ENCODE results near the gene GBF1.

DNA sequence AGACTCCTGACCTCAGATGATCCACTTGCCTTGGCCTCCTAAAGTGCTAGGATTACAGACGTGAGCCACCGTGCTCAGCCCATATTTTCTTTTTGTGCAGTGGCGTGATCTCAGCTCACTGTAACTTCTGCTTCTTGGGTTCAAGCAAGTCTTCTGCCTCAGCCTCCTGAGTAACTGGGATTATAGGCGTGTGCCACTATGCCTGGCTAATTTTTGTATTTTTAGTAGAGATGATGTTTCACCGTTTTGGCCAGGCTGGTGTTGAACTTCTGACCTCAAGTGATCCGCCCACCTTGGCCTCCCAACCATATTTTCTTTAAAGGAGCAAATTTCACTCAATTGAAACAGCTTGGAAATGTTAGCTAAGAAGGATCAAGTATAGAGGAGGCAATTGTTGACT, 16.5 kb downstream of the GBF1 start:
- TF ChIP-seq CTCF (IDR thresholded peaks at IDR 0.05) (no peak), POLR2A (IDR thresholded peaks at IDR 0.05) (no peak)

All from body of pancreas (tissue), 4 donors.